ENCODE data around the gene TFDP1.
"Not testable (repeated sequence)": the region's sequence is repeated elsewhere in the genome, so short reads cannot be mapped to it uniquely, and the experiment has no call there.

- TF ChIP-seq CTCF (IDR thresholded peaks at IDR 0.05; ENCODE audit: insufficient read depth, low read length, poor library complexity, severe bottlenecking); EZH2phosphoT487 (conservative IDR thresholded peaks at IDR 0.05; ENCODE audit: low read length): not testable (repeated sequence)
Observed at GRCh38 chr13:113621986-113622550, 37.5 kb downstream of the TFDP1 start.
